GM18951 (cell line): ENCODE data around the gene PRR29.

ENCODE experiments used
- POLR2A ChIP-seq: IDR thresholded peaks from 4 replicates; pipeline ENCODE4 v1.6.1; 2011; ENCODE audit warnings: mild to moderate bottlenecking; ENCODE audit not compliant: insufficient read length, insufficient read depth; ENCODE audit errors: extremely low read depth
- in situ Hi-C: fragments of 300-500 bp; cut with MboI; formaldehyde crosslinking; loops from one replicate; pipeline ENCODE4 v1.12.0; 2022; ENCODE audit warnings: low sequenced_read_pairs, mixed read lengths, inconsistent platforms; ENCODE audit not compliant: unreplicated experiment

Gene PRR29

DNA sequence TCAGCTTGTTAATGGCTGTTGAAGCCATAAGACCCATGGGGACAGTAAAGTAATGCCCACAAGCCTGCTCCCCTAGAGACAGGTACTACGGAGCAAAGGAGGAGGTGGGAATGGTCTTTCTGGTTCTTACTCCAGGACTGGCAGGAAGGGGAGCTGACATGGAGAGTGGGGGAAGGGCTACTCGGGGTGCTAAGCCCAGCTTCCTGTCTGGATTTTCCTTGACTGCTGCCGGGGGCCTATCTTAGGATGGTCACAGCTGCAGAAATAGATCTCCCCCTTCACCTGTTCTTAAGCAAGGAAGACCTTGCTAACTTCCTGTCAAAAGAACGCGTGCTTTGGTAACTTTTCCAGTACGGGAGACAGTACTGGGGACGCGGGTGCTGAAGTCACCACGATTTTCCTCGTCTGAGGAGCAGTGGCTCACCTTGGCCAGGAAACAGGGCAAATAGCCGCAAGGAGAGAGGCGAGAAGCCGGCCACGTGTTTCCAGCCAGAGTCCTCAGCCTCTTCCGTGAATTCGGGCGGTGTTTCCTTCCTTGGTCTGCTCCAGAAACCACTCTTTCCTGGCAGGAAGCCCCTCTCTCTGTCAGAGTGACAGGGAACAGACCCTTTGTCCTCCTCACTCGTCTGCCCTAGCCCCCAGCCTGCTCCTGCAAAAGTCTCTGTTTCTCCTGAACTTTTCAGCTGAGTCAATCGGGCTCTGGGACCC is 656 bp upstream of the PRR29 start:
- in situ Hi-C loops, result no loop called here

DNA sequence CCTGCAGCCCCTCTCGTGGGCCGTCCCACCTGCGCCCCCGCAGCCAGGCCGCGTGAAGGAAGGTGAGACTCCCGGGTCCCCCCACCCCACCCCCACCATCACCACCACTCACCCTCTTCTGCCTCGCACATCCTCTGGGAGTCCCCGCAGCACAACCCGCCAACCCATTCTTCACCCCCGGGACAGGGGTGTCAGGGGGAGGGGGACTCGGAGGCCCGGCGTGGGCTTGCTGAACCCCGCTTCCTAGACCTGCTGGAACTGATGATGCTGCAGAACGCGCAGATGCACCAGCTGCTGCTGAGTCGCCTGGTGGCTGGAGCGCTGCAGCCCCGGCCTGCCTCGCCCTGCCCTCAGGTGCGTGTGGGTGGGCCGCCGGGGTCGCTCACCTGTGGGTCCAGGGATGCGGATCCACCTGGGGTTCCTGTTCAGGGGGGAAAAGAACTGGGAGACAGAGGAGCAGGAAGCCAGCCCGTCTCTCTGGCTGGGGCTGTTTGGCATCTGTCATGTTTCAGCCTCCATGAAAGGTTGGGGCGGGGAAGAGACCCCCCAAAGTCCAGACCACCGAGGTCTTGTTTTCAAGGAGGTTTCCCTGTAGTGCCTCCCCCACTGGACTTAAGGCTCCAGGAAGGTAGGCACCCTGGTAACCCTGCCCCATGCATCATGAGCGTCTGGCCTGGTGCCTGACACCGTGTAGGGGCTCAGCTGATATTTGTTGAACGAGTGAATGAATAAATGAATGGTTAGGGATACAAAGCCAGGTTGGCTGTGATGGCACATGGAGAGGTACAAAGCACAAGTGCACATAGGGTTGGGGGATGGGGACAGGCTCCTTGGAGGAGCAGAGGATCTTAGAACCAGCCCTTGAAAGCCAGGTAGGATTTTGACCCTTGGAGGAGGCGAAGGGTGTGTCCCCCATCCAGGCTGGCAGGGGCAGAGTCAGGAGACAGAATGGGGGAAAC is 849 bp downstream of the PRR29 start:
- TF ChIP-seq POLR2A, result no peak
- in situ Hi-C loops, result no loop called here

More for the DNA sequence above, 656 bp upstream of the PRR29 start:
- TF ChIP-seq POLR2A, result no peak

DNA sequence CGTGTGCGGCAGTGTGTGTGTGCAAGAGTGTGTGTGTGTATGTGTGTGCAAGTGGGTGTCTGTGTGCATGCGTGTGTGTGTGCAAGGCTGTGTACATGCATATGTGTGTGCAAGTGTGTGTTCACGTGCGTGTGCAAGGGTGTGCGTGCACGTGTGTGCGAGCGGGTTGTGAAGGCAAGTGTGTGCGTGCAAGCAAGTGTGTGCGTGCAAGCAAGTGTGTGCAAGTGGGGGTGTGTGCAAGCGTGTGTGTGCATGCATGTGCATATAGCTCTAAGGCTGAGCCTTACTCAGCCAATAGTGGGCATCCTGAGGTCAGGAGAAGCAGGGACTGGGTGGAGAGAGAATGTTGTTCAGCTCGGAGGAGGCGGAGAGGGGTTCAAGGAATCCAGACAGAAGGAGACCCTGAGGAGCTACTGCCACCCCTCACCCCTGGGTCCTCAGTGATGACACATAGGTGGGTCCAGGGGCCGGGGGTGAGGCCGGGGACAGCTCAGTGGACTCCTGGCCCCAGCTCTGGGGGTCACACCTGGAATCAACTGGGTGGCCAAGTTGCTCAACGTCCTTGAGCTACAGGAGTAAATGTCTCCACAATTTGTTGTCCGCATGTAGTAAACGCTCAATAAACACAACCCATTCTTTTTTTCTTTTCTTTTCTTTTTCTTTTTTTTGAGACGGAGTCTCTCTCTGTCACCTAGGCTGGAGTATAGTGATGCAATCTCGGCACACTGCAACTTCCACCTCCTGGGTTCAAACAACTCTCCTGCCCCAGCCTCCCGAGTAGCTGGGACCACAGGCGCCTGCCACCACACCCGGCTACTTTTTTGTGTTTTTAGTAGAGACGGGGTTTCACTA is 1.8 kb downstream of the PRR29 start:
- in situ Hi-C loops, result no loop called here
- TF ChIP-seq POLR2A, result no peak

DNA sequence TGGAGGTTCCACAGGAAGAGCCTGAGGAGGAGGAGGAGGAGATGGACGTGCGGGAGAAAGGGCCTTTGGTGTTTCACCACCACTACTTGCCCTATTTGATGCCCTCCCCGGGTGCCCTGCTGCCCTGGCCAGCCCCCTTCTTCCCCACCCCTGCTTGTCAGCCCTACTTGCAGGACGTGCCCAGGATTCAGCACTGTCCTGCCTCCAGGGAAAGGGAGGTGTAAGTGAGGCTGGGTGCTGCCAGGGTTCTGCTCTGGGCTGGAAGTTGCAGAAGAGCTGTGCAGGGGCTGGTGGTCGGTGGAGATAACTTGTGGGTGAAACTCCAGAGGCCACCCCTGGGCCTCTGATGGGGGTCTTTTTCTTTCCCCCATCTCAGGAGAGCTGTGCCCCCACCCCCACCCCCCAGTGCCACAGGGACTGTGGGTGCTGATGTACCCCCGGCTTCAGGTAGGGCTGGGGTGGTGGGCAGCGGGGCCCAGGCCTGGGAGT is 3.0 kb downstream of the PRR29 start:
- TF ChIP-seq POLR2A, result no peak
- in situ Hi-C loops, result no loop called here

DNA sequence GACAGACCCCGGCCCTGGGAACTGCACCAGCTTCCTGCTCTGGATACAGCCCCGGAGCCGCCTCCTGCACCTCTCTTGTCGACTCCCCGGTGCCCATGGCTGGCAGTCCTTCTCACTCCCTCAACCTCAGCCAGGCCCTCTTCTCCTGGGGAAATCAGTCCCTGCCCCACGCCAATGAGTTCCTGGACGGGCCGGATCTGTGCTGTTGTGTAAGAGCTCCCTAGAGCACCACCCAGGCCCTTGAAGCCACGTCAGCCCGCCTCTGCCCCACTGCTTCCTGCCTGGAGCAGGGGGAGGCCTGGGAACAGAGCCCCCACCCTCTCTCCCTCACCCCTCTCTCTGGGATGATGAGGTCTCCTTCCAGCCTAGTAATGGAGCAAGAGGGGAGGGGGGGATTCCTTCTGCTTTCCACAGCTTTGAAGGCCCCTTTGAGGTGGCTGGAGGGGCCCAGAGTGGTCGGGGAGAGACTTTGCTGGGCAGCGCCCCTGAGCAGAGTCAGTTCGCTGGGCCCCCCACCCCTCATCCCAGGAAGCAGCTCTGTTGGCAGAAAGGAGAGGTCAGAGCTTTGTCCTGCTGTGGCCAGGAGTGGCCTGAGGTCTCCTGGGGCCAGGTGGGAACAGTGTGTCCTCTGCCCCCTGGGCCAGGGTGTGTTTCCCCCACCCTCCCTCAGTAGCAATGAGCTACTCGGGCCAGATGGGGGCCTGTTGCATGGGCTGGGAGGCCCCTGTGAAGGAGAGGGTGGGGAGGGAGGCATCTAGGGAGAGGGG is 3.8 kb downstream of the PRR29 start:
- TF ChIP-seq POLR2A, result no peak
- in situ Hi-C loops, result no loop called here

DNA sequence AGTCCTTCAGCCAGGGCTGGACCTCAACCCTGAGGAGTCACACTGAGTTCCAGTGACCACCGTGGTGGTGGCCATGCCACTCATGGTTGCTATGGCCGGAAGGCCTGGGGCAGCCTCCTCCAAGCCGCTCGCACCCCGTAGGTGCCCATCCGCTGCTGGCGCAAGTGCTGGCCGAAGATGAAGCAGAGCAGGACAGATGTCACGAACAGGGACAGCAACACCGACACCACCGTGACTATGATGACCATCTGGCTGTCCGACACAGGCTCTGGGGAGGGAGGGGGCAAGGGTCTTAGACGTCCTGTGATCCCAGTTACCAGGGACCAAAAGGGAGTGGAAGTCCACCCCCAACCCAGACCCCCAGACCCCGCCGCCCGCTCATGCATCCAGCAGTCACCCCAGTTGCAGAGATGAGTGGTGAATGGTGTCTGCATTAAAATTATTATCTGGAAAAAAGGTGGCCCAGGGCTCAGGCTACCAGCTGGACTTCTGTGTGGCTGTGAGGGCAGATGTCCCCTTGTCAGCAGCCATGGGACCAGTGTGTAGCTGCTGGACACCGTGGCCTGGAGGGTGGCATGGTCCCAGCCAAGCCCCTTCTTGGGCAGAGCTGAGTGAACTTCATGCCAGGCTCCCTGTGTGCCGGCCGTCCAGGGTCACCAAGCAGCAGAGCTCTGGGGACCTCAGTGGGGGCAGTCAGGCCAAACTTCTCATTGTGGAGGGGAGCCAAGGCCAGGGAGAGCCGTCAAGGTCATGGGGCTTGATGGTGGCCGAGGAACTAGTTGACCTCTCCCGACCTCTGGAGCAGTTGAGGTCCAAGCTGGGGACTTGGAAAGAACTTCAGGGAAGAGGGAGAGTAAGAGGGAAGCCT is 4.7 kb downstream of the PRR29 start:
- in situ Hi-C loops, result no loop called here
- TF ChIP-seq POLR2A, result no peak

DNA sequence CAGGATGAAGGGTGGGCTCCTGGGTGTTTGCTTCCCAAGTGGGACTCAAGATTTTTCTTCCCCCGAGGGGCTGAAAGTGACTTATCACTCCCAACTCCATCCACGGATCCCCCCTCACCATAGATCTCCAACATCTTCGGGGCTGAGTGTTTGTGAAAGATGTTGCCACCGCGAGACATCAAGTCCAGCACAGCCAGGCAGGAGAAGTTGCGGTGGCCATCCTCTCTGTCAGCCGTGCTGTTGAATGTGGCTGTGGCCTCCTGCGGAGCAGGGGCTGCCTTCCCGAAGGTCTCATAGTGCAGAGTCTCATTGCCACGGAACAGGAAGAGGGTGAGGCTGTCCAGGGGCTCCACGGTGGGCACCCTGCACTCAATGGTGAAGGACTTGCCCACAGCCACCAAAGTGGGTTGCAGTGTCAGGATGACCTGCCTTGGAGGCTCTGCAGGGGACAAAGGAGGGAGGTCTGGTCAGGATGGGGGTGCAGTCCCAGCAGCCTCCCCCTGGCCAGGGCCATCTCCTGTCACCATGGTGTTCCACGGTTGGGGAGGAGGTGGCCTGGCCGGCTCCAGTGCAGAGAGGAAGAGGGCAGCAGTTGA is 5.5 kb downstream of the PRR29 start:
- in situ Hi-C loops, result no loop called here
- no peak for TF ChIP-seq POLR2A

DNA sequence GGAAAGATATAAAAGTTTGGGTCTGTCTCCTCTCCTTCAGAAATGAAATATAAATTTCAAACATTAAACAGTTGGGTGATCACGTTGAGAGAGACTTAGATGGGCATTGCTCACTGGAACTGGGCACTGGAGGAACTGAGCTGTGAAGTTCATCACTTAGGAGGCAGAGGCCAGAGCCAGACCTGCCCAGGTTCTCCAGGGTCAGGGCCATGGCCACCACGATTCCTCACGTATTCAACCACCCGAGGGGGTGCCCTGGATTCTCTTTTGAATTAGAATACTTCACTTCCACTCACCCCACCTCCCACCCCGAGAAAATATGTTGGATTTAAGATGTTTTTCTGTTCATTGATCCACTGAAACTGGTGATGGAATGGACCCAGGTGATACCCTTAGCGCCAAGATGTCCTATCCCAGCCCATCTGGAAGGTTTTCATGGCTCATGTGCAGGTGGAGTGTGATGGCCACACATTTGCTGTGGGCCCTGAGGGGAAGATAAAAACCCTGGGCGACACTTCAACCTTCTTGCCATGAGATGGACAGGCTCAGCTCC is 6.1 kb downstream of the PRR29 start:
- TF ChIP-seq POLR2A, result no peak
- in situ Hi-C loops, result no loop called here

DNA sequence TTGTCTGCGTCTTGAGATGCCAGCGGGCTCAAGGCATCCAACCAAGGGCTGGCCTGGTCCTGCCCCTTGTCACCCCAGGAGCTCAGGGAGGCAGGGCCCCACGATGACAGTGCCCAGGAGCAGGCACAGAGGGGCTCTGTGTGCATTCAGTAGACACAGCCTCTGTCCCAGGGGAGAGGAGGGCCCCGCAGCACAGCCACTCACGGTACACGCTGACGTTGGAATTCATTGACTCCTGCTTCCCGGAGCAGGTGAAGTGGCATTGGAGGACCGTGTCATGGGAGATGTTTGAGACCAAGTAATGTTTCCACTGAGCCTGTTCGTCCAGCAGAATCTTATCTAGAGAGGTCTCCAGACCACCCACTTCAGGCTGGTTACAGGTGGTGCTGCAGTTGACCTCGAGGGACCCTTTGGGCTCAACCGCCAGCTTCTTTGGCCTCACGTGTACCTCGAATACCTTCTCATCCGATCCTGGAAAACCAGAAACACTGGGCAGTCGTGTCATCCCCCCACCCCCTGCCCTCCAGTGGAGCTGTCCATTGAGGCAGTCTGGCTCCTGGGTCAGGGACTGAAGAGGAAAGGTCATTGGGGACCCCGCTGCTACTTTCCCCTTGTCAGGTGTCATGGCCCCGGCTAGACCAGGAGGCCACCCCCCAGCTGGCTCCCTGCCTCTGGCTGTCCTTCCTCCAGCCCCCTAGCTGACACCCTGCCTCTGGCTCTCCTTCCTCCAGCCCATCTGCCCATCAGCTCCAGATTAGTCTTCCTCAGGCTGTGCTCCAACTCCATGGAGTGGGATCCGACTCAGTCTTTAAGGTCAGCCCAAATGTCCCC is 7.0 kb downstream of the PRR29 start:
- in situ Hi-C loops, result no loop called here
- TF ChIP-seq POLR2A, result no peak

DNA sequence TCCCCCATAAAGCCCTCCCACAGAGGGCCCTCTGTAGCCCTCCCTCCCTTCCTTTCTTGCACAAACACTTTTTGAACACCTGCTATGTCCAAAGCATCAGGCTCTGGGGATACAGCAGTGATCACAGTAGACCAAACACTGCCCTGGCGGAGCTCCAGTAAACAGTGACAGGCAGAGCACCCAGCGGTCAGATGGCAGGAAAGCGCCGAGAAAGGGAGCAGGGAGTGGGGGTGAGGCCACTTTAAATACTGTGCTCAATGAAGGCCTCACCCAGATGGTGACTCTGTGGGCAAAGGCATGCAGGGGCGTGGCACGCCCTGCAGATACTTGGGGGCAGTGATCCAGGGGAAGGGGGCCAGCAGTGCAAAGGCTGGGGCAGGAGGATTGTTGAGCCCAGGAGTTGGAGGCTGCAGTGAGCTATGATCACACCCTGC is 7.6 kb downstream of the PRR29 start:
- in situ Hi-C loops, result no loop called here
- no peak for TF ChIP-seq POLR2A
